K562 (cell line): ENCODE data around the gene PAEP. TPM values are rescaled to one million over a fixed set of nuclear protein-coding genes. Genes with fewer than 3 reads are reported as not detected.
"Not testable (repeated sequence)": the region's sequence is repeated elsewhere in the genome, so short reads cannot be mapped to it uniquely, and the experiment has no call there.

ENCODE experiments used
- ATAC-seq: fragments of 200-7000 bp; cut with Tn5 transposase; 3 replicates; pipeline ENCODE4 v1.9.1; 2020; ENCODE audit warnings: moderate library complexity
- BruUV-seq: library from RNA; stranded (reverse); fragments of 400-500 nt; replicated peaks from 2 replicates; lab custom pipeline; 2021; lab: Mats Ljungman, UMichigan
- CTCF ChIA-PET: fragments of 300-600 bp; formaldehyde crosslinking; extraction: SDS; loops from one replicate; lab custom pipeline; 2021; ENCODE audit warnings: low intra/inter-chr PET ratio; lab: Yijun Ruan, JAX
- POLR2A ChIA-PET: fragments of 300-600, 350-650 bp; sonication (Branson Sonifier 250); formaldehyde crosslinking; extraction: SDS; loops from one replicate; lab custom pipeline; 2021; ENCODE audit warnings: antibody characterized with exemption, inconsistent platforms; lab: Yijun Ruan, JAX
- DNase-seq, 4 experiments: peaks; one replicate each; pipeline versions ENCODE4 v3.0.0 to v3.0.0-alpha.2; 2011 to 2018; ENCODE audit warnings: low spot score in 3 of 4, mixed read lengths in 3 of 4; ENCODE audit errors: extremely low read depth in 1 of 4
- FAIRE-seq: peaks from 2 replicates; lab custom pipeline; 2011; peaks lifted over from hg19 to GRCh38; lab: Jason Lieb, UNC
- H2AFZ ChIP-seq: 2 replicates; pipeline ENCODE4 v1.6.0; 2011; ENCODE audit warnings: low read depth, low read length, control low read depth, inconsistent platforms
- H3K27ac ChIP-seq: fragments of 200-600 bp; 3 replicates; pipeline ENCODE4 v1.8.0; 2011; ENCODE audit warnings: low read depth, mild to moderate bottlenecking, control low read depth, inconsistent platforms, low read length, moderate library complexity, mixed read lengths; ENCODE audit errors: extremely low read depth
- H3K27me3 ChIP-seq, 2 experiments: fragments of 300-600 bp in 1 of 2; 2 replicates in 1 of 2; 3 replicates in 1 of 2; pipeline versions ENCODE4 v1.6.0 to v1.8.0; 2011; ENCODE audit warnings: inconsistent platforms in 2 of 2, low read length in 2 of 2, mild to moderate bottlenecking in 1 of 2, mixed read lengths in 1 of 2, moderate library complexity in 1 of 2; ENCODE audit not compliant: control insufficient read depth in 2 of 2, insufficient read depth in 2 of 2
- H3K36me3 ChIP-seq: fragments of 300-600 bp; 3 replicates; pipeline ENCODE4 v1.8.0; 2011; ENCODE audit warnings: mild to moderate bottlenecking, low read length, inconsistent platforms; ENCODE audit not compliant: control insufficient read depth, insufficient read depth
- H3K4me1 ChIP-seq, 2 experiments: fragments of 200-600 bp in 1 of 2; replicated peaks in 1 of 2; 2 replicates in 1 of 2; 3 replicates in 1 of 2; pipeline versions ENCODE4 v1.5.1 to v1.8.0; 2011; ENCODE audit warnings: inconsistent platforms in 2 of 2, low read length in 2 of 2, mild to moderate bottlenecking in 1 of 2, mixed read lengths in 1 of 2, moderate library complexity in 1 of 2; ENCODE audit not compliant: control insufficient read depth in 2 of 2, insufficient read depth in 2 of 2
- H3K4me2 ChIP-seq: 2 replicates; pipeline ENCODE4 v1.6.1; 2011; ENCODE audit warnings: low read length, control low read depth, inconsistent platforms, mixed read lengths; ENCODE audit not compliant: insufficient read depth
- H3K4me3 ChIP-seq: fragments of 200-600 bp; sonication (generic), shearing (Covaris generic); 2 replicates; pipeline ENCODE4 v1.5.1; 2016; ENCODE audit warnings: control low read depth, inconsistent platforms
- H3K79me2 ChIP-seq: fragments of 200-600 bp; 3 replicates; pipeline ENCODE4 v1.8.0; 2011; ENCODE audit warnings: low read length, inconsistent platforms; ENCODE audit not compliant: control insufficient read depth, insufficient read depth
- H3K9ac ChIP-seq, 2 experiments: 2 replicates each; pipeline versions ENCODE4 v1.6.0 to v1.6.1; 2011; ENCODE audit warnings: low read depth in 2 of 2, low read length in 2 of 2, control low read depth in 1 of 2, inconsistent platforms in 1 of 2, mild to moderate bottlenecking in 1 of 2, mixed read lengths in 1 of 2; ENCODE audit not compliant: insufficient read depth in 1 of 2
- H3K9me1 ChIP-seq: one replicate; pipeline ENCODE4 v1.6.0; 2011; ENCODE audit warnings: inconsistent platforms, mild to moderate bottlenecking, low read length, moderate library complexity; ENCODE audit not compliant: control insufficient read depth, insufficient read depth
- H3K9me3 ChIP-seq: replicated peaks from 2 replicates; pipeline ENCODE4 v1.5.1; 2011; ENCODE audit warnings: low read depth, low read length, inconsistent platforms; ENCODE audit not compliant: control insufficient read depth, insufficient read depth
- H4K20me1 ChIP-seq: replicated peaks from 2 replicates; pipeline ENCODE4 v1.6.1; 2011; ENCODE audit warnings: low read length, inconsistent platforms, mixed read lengths; ENCODE audit not compliant: control insufficient read depth, insufficient read depth
- WGBS: fragments of 100-300 bp; shearing (Covaris generic); methylation state at CpG from one replicate; pipeline ENCODE4 v1.1.6; 2016; ENCODE audit warnings: low coverage, mixed read lengths; ENCODE audit not compliant: insufficient coverage; ENCODE audit errors: missing lambda C conversion rate; 5-methylcytosine and 5-hydroxymethylcytosine counted together
- in situ Hi-C: fragments of 300-500 bp; cut with MboI; formaldehyde crosslinking; loops from 4 replicates; pipeline ENCODE4 v1.15.0; 2018; ENCODE audit warnings: inconsistent platforms, mixed read lengths
- intact Hi-C: fragments of 100-400 bp; cut with micrococcal nuclease; formaldehyde crosslinking; loops from 2 replicates; pipeline ENCODE4 v1.14.2; 2022
- polyA plus RNA-seq, 8 experiments: library from polyadenylated mRNA; depleted of rRNA in 4 of 8; stranded (reverse) in 5 of 8; unstranded in 3 of 8; fragments of >200 nt; fragmentation: Nextera tagmentation in 2 of 8; fragmentation: Illumina TruSeq in 1 of 8; extraction: Ambion mirVana in 2 of 8; extraction: Trizol in 1 of 8; gene quantifications; 2 replicates each; pipeline versions ENCODE4 v1.2.1 to v1.2.3, GENCODE V29; 2011 to 2014; ENCODE audit warnings: inconsistent platforms in 1 of 8, missing spikeins in 1 of 8
- total RNA-seq, 7 experiments: library from RNA; depleted of rRNA in 6 of 7; stranded (reverse); fragments of >200 nt in 6 of 7; fragmentation: Illumina TruSeq in 2 of 7; extraction: Trizol in 2 of 7; gene quantifications; 2 replicates each; pipeline versions ENCODE4 v1.2.1 to v1.2.3, GENCODE V29; 2011 to 2021; ENCODE audit warnings: low replicate concordance in 1 of 7

Gene PAEP
- total and polyA plus RNA-seq, 9 of the 15 experiments (the other 6 are each of a cell fraction or from before 2014, with no cell fraction given): 0.22 to 4.5 (median 0.58) TPM

GRCh38 chr9:135545646-135546176, 15.8 kb upstream of the PAEP start, which contains the start of gene OBP2A:
TSS of gene OBP2A (plus strand) at chr9:135546126. CDS start at chr9:135546181, 55 bp downstream.
- H3K79me2 ChIP-seq, H3K27ac ChIP-seq, H2AFZ ChIP-seq, H4K20me1 ChIP-seq, H3K9me1 ChIP-seq, CTCF ChIA-PET, H3K4me3 ChIP-seq, intact Hi-C loops, H3K9ac ChIP-seq, FAIRE-seq, BruUV-seq, H3K36me3 ChIP-seq, POLR2A ChIA-PET, H3K9me3 ChIP-seq, in situ Hi-C loops, DNase-seq, H3K4me2 ChIP-seq: not testable (repeated sequence)
- H3K27me3 ChIP-seq: peaks cover 10 to 45% of the 10 kb centered on the region in 2 experiments
- peaks cover 0 to 12% of the 10 kb centered on the region in 2 experiments; a peak in 1 of 5 replicates for H3K4me1 ChIP-seq
- ATAC-seq: peak; percentile 15; the same call in 1 of the 3 replicates
- 14% methylated on average over 11 of the region's 19 CpGs for WGBS

GRCh38 chr9:135546792-135547617, 14.6 kb upstream of the PAEP start:
- H3K36me3 ChIP-seq, CTCF ChIA-PET, DNase-seq, H3K79me2 ChIP-seq, H3K27ac ChIP-seq, ATAC-seq, H4K20me1 ChIP-seq, in situ Hi-C loops, H2AFZ ChIP-seq, H3K9me3 ChIP-seq, H3K9me1 ChIP-seq, intact Hi-C loops, FAIRE-seq, H3K4me3 ChIP-seq, H3K4me2 ChIP-seq, POLR2A ChIA-PET, BruUV-seq, H3K9ac ChIP-seq: not testable (repeated sequence)
- H3K4me1 ChIP-seq: peaks cover 0 to 19% of the 10 kb centered on the region in 2 experiments; a peak in 1 of 5 replicates
- H3K27me3 ChIP-seq: peaks cover 16 to 58% of the 10 kb centered on the region in 2 experiments
- WGBS: 4% methylated on average over 9 of the region's 21 CpGs
